ENCODE results near the gene RHPN2.

Gene RHPN2

GRCh38 chr19:33064458-33064791 lies 263 bp downstream of the RHPN2 start:
- no peaks in the 10 kb centered on the region for H4K20me1 ChIP-seq (ENCODE audit: insufficient read depth)
- H3K4me2 ChIP-seq: no peak overlapping the region; the same call in 1 of the 2 replicates
- peaks cover 8% of the 10 kb centered on the region; the same call in 1 of the 2 replicates for H3K79me2 ChIP-seq (ENCODE audit: insufficient read depth, low read depth)
- peaks cover 12% of the 10 kb centered on the region for H3K4me1 ChIP-seq (ENCODE audit: low read depth, poor library complexity, severe bottlenecking)
- H3K9ac ChIP-seq: no peak overlapping the region
- no peak overlapping the region for H3K27ac ChIP-seq
- no peaks in the 10 kb centered on the region for H3K36me3 ChIP-seq (ENCODE audit: insufficient read depth)
- no peaks in the 10 kb centered on the region for H3K27me3 ChIP-seq (ENCODE audit: insufficient read depth, low read depth)
- TF ChIP-seq CTCF (conservative IDR thresholded peaks at IDR 0.05; ENCODE audit: low read depth, low read length): no peak
- no peak overlapping the region for H3K4me3 ChIP-seq (IDR thresholded peaks at IDR 0.05; ENCODE audit: insufficient read depth, low read depth, low read length)
- peak overlapping the region; percentile 38; the same call in 1 of the 2 replicates for H2AFZ ChIP-seq (ENCODE audit: low read depth)

GRCh38 chr19:33063753-33064457 lies 783 bp downstream of the RHPN2 start:
- no peak for TF ChIP-seq CTCF (conservative IDR thresholded peaks at IDR 0.05; ENCODE audit: low read depth, low read length)
- peaks cover 12% of the 10 kb centered on the region for H3K4me1 ChIP-seq (ENCODE audit: low read depth, poor library complexity, severe bottlenecking)
- peak overlapping the region; percentile 38; the same call in 1 of the 2 replicates for H2AFZ ChIP-seq (ENCODE audit: low read depth)
- H3K79me2 ChIP-seq (ENCODE audit: insufficient read depth, low read depth): peaks cover 8% of the 10 kb centered on the region; the same call in 1 of the 2 replicates
- no peaks in the 10 kb centered on the region for H3K36me3 ChIP-seq (ENCODE audit: insufficient read depth)
- H3K9ac ChIP-seq: no peak overlapping the region
- peak overlapping the region; percentile 88 for H3K4me2 ChIP-seq
- H4K20me1 ChIP-seq (ENCODE audit: insufficient read depth): no peaks in the 10 kb centered on the region
- H3K27me3 ChIP-seq (ENCODE audit: insufficient read depth, low read depth): no peaks in the 10 kb centered on the region
- H3K27ac ChIP-seq: no peak overlapping the region
- no peak overlapping the region for H3K4me3 ChIP-seq (IDR thresholded peaks at IDR 0.05; ENCODE audit: insufficient read depth, low read depth, low read length)

GRCh38 chr19:33063356-33063752 lies 1.3 kb downstream of the RHPN2 start:
- H3K79me2 ChIP-seq (ENCODE audit: insufficient read depth, low read depth): peaks cover 8% of the 10 kb centered on the region; the same call in 1 of the 2 replicates
- H3K4me1 ChIP-seq (ENCODE audit: low read depth, poor library complexity, severe bottlenecking): peaks cover 12% of the 10 kb centered on the region
- no peak overlapping the region for H3K9ac ChIP-seq
- 0 out of 2 replicates have a peak overlapping the region, but pooled peaks have one; percentile 17 for H3K4me2 ChIP-seq
- H3K4me3 ChIP-seq (IDR thresholded peaks at IDR 0.05; ENCODE audit: insufficient read depth, low read depth, low read length): no peak overlapping the region
- no peak overlapping the region for H3K27ac ChIP-seq
- no peaks in the 10 kb centered on the region for H4K20me1 ChIP-seq (ENCODE audit: insufficient read depth)
- H3K36me3 ChIP-seq (ENCODE audit: insufficient read depth): no peaks in the 10 kb centered on the region
- no peaks in the 10 kb centered on the region for H3K27me3 ChIP-seq (ENCODE audit: insufficient read depth, low read depth)
- TF ChIP-seq CTCF (conservative IDR thresholded peaks at IDR 0.05; ENCODE audit: low read depth, low read length): no peak
- no peak overlapping the region for H2AFZ ChIP-seq (ENCODE audit: low read depth)

GRCh38 chr19:33062902-33063301 lies 1.8 kb downstream of the RHPN2 start:
- Histone ChIP-seq H3K4me2 (0 out of 2 replicates have a peak overlapping the region, but pooled peaks have one; percentile 17), H3K36me3 (ENCODE audit: insufficient read depth) (no peaks in the 10 kb centered on the region), H3K27ac (no peak overlapping the region), H3K4me3 (IDR thresholded peaks at IDR 0.05; ENCODE audit: insufficient read depth, low read depth, low read length) (no peak overlapping the region), H4K20me1 (ENCODE audit: insufficient read depth) (no peaks in the 10 kb centered on the region), H3K79me2 (ENCODE audit: insufficient read depth, low read depth) (peaks cover 8% of the 10 kb centered on the region; the same call in 1 of the 2 replicates), H2AFZ (ENCODE audit: low read depth) (no peak overlapping the region), H3K4me1 (ENCODE audit: low read depth, poor library complexity, severe bottlenecking) (peaks cover 12% of the 10 kb centered on the region), H3K27me3 (ENCODE audit: insufficient read depth, low read depth) (no peaks in the 10 kb centered on the region), H3K9ac (no peak overlapping the region)
- no peak for TF ChIP-seq CTCF (conservative IDR thresholded peaks at IDR 0.05; ENCODE audit: low read depth, low read length)
